ENCODE measurements around the gene GCFC2. TPM values are rescaled to one million over a fixed set of nuclear protein-coding genes. Genes with fewer than 3 reads are reported as not detected.

GCFC2 gene
- total and polyA plus RNA-seq, 9 of the 15 experiments (the other 6 are each of a cell fraction or from before 2014, with no cell fraction given) = 10.5 to 40.6 (median 23.0) TPM

- TF ChIP-seq CHD7 (IDR thresholded peaks at IDR 0.05; ENCODE audit: low read depth, low read length) (no peak), FOXA1 (IDR thresholded peaks at IDR 0.05; ENCODE audit: borderline replicate concordance) (no peak), ZNF449 (CRISPR knock-in tag; IDR thresholded peaks at IDR 0.05) (no peak), PURB (CRISPR knock-in tag; IDR thresholded peaks at IDR 0.05; ENCODE audit: low read depth) (no peak)
These were observed 18.1 kb upstream of the GCFC2 start (continued) for GRCh38 chr2:75728614-75729419.

Measured in K562 (cell line).